GM21717 (cell line): ENCODE measurements around the gene ALKBH2.
A peak's percentile ranks its signal among the peaks of the same experiment; 100 is the strongest.

Experiments
- ATAC-seq: cut with Tn5 transposase; IDR thresholded peaks from one replicate; pipeline ENCODE4 v1.9.1; 2021; ENCODE audit warnings: mild to moderate bottlenecking, moderate library complexity; ENCODE audit not compliant: unreplicated experiment

The ALKBH2 gene

GRCh38 chr12:109114644-109115043 lies 21.4 kb upstream of the ALKBH2 start:
- ATAC-seq = no peak

DNA sequence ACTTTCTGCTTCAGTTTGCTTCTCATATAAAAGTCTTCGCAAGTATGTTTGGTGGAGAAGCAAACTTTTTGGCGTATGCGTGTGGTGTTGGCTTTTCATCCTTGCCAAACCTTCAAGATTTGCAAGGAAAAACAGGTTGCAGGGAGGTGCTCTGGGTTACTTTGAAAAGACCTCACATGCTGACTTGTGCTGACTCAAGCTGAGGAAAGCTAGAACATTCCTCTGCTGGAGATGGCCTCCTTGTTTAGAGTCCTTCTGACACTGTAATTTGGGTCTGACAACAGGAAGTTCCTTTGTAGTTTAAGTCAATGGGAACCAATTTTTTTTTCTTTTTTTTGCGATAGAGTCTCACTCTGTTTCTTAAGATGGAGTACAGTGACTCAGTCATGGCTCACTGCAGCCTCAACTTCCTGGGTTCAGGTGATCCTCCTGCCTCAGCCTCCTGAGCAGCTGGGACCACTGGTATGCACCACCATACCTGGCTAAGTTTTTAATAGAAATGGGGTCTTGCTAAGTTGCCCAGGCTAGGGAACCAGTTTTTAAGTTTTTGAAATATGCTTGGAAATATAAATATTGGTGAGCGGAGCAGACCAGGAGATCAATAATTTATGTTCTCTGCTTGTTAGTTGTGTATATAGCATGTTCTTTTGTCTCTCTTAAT lies 20.5 kb upstream of the ALKBH2 start:
- ATAC-seq = no peak

GRCh38 chr12:109112720-109113465 lies 19.6 kb upstream of the ALKBH2 start:
- ATAC-seq = no peak

DNA sequence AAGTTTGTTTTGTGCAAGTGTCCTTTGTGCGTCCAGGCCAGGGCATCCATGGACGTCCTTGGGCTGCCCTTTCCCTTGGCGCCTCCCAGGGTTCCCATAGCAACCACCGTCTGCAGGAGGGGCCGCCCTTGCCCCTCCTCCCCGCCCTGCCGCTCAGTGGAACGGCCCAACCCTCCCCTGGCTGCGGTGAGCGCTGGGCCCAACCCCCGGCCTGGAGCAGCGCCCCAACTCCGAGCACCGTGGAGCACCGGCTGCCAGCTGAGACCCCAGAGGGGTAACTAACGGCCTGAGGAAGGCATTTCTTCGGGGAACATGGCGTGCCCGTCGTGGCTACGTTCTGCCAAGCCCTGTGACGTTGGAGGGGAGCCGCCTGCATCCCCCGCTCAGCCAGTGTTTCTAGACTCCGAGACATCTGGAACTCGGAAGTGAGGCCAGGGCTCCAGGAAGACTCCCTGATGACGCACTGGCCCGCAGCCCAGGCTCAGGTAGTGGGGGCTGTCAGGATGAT lies 17.8 kb upstream of the ALKBH2 start:
- ATAC-seq = no peak

DNA sequence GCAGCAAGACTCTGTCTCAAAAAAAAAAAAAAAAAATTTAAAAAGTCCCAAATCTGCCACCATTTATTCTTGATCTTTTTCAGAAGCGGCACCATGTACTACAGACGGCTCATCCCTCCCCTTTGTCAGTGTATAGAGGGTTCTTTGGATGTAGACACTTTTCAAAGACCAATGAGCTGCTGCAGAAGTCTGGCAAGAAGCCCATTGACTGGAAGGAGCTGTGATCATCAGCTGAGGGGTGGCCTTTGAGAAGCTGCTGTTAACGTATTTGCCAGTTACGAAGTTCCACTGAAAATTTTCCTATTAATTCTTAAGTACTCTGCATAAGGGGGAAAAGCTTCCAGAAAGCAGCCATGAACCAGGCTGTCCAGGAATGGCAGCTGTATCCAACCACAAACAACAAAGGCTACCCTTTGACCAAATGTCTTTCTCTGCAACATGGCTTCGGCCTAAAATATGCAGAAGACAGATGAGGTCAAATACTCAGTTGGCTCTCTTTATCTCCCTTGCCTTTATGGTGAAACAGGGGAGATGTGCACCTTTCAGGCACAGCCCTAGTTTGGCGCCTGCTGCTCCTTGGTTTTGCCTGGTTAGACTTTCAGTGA lies 16.6 kb upstream of the ALKBH2 start:
- ATAC-seq = no peak

- no peak for ATAC-seq
These were observed 11.9 kb upstream of the ALKBH2 start for GRCh38 chr12:109105176-109105575.

GRCh38 chr12:109102491-109102890 lies 9.2 kb upstream of the ALKBH2 start:
- ATAC-seq = no peak

GRCh38 chr12:109100741-109101140 lies 7.5 kb upstream of the ALKBH2 start:
- no peak for ATAC-seq

DNA sequence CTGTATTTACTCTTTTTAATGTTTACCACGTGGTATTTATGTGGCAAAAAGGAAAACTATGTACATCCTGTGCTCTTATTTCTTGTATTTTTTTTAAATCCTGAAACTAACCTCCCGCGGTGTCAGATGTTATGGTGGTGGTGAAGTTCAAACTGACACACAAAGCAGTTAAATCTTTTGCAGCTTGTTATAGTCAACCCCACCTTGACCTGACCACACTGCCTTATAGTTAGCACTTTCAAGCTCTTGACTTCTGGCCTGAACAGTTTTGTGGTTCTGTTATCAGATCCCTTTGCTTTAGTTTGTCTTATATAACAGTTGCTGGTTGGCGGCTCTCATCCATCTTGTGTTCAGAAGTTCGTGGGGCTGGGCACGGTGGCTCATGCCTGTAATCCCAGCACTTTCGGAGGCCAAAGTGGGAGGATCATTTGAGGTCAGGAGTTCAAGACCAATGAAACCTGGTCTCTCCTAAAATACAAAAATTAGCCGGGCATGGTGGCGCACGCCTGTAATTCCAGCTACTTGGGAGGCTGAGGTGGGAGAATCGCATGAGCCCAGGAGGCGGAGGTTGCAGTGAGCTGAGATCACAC lies 6.3 kb upstream of the ALKBH2 start:
- ATAC-seq = no peak

GRCh38 chr12:109098651-109099050 lies 5.4 kb upstream of the ALKBH2 start:
- no peak for ATAC-seq

GRCh38 chr12:109098183-109098604 lies 4.9 kb upstream of the ALKBH2 start:
- peak; percentile 18 for ATAC-seq

- peak; percentile 87 for ATAC-seq
These were observed 4.3 kb upstream of the ALKBH2 start, which contains the start of gene UNG for GRCh38 chr12:109097435-109098182. TSS of gene UNG (plus strand) at chr12:109097597. CDS start at chr12:109097680, 83 bp downstream.

GRCh38 chr12:109097140-109097434 lies 3.8 kb upstream of the ALKBH2 start:
- no peak for ATAC-seq

- no peak for ATAC-seq
These were observed 713 bp downstream of the ALKBH2 start for GRCh38 chr12:109092497-109093021.

- ATAC-seq = no peak
These were observed 3.6 kb downstream of the ALKBH2 start for GRCh38 chr12:109089683-109090082.

GRCh38 chr12:109088818-109089217 lies 4.5 kb downstream of the ALKBH2 start:
- ATAC-seq = no peak

GRCh38 chr12:109087250-109087649 lies 6.0 kb downstream of the ALKBH2 start:
- no peak for ATAC-seq

DNA sequence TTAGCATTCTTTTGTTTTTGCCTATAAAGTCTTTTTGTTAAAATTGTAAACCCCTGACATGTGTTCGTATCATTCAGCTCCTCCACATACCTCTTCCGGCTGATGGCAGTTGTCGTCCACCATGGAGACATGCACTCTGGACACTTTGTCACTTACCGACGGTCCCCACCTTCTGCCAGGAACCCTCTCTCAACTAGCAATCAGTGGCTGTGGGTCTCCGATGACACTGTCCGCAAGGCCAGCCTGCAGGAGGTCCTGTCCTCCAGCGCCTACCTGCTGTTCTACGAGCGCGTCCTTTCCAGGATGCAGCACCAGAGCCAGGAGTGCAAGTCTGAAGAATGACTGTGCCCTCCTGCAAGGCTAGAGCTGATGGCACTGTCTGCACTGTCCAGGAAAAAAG lies 7.7 kb downstream of the ALKBH2 start:
- ATAC-seq = no peak

GRCh38 chr12:109084425-109084824 lies 8.8 kb downstream of the ALKBH2 start:
- ATAC-seq = no peak

- no peak for ATAC-seq
These were observed 10.5 kb downstream of the ALKBH2 start for GRCh38 chr12:109082751-109083150.

GRCh38 chr12:109074866-109075265 lies 18.4 kb downstream of the ALKBH2 start:
- no peak for ATAC-seq
